Activated CD4-positive, alpha-beta T cell treated with anti-CD3 and anti-CD28 coated beads, Interleukin-2, amount 50 U/mL, for 1 hour (primary cell): ENCODE results near the gene GRK1.

ENCODE experiments used
- DNase-seq: peaks from one replicate; pipeline ENCODE4 v3.0.0-alpha.2; 2020

GRK1 gene

GRCh38 chr13:113632706-113633484 is 34.1 kb upstream of the GRK1 start:
- DNase-seq = no peak

- DNase-seq = no peak
Observed at GRCh38 chr13:113633485-113633873, 33.5 kb upstream of the GRK1 start.

- DNase-seq = no peak
Observed at GRCh38 chr13:113634279-113635047, 32.6 kb upstream of the GRK1 start.

GRCh38 chr13:113635048-113635420 is 32.0 kb upstream of the GRK1 start:
- no peak for DNase-seq

GRCh38 chr13:113635709-113636108 is 31.3 kb upstream of the GRK1 start:
- DNase-seq = no peak

GRCh38 chr13:113636266-113636963 is 30.6 kb upstream of the GRK1 start:
- DNase-seq = no peak

- DNase-seq = no peak
Observed at GRCh38 chr13:113637262-113638160, 29.5 kb upstream of the GRK1 start.

GRCh38 chr13:113638173-113638746 is 28.8 kb upstream of the GRK1 start:
- DNase-seq = no peak

GRCh38 chr13:113638806-113639205 is 28.2 kb upstream of the GRK1 start:
- DNase-seq = no peak

GRCh38 chr13:113639616-113640262 is 27.3 kb upstream of the GRK1 start:
- DNase-seq = no peak

- DNase-seq = no peak
Observed at GRCh38 chr13:113641426-113641825, 25.6 kb upstream of the GRK1 start.

- DNase-seq = no peak
Observed at GRCh38 chr13:113642563-113642962, 24.5 kb upstream of the GRK1 start.

GRCh38 chr13:113643593-113643992 is 23.4 kb upstream of the GRK1 start:
- DNase-seq = no peak

GRCh38 chr13:113644800-113645199 is 22.2 kb upstream of the GRK1 start:
- DNase-seq = no peak

- no peak for DNase-seq
Observed at GRCh38 chr13:113645329-113645728, 21.7 kb upstream of the GRK1 start.

GRCh38 chr13:113646376-113646775 is 20.6 kb upstream of the GRK1 start:
- DNase-seq = no peak

GRCh38 chr13:113646921-113647340 is 20.1 kb upstream of the GRK1 start:
- DNase-seq = no peak

GRCh38 chr13:113647351-113648215 is 19.4 kb upstream of the GRK1 start:
- DNase-seq = no peak

GRCh38 chr13:113648216-113648610 is 18.8 kb upstream of the GRK1 start:
- DNase-seq = no peak

- no peak for DNase-seq
Observed at GRCh38 chr13:113649212-113649611, 17.8 kb upstream of the GRK1 start.

- DNase-seq = no peak
Observed at GRCh38 chr13:113650275-113650674, 16.7 kb upstream of the GRK1 start.
